GM12878 (cell line): ENCODE data around the gene RAD18. TPM values are rescaled to one million over a fixed set of nuclear protein-coding genes. Genes with fewer than 3 reads are reported as not detected.

ENCODE experiments used
- ATAC-seq: fragments of 200-7000 bp; cut with Tn5 transposase; 3 replicates; pipeline ENCODE4 v1.9.1; 2020; ENCODE audit warnings: mild to moderate bottlenecking, moderate library complexity
- BruUV-seq: library from RNA; stranded (reverse); fragments of 400-500 nt; replicated peaks from 2 replicates; lab custom pipeline; 2021; lab: Mats Ljungman, UMichigan
- CTCF ChIA-PET: fragments of 300-600 bp; sonication (Branson Sonifier 250); formaldehyde crosslinking; extraction: SDS; loops from one replicate; lab custom pipeline; 2021; ENCODE audit warnings: inconsistent platforms; lab: Yijun Ruan, JAX
- POLR2A ChIA-PET: fragments of 350-600 bp; formaldehyde crosslinking; extraction: SDS; loops from one replicate; lab custom pipeline; 2021; ENCODE audit warnings: inconsistent platforms; lab: Charles Lee
- RAD21 ChIA-PET: fragments of 300-600 bp; sonication (Branson Sonifier 250); formaldehyde crosslinking; loops from one replicate; lab custom pipeline; 2023; ENCODE audit warnings: antibody characterized with exemption; ENCODE audit not compliant: unreplicated experiment; lab: Charles Lee
- SMC1A ChIA-PET: fragments of 300-600 bp; sonication (Branson Sonifier 250); formaldehyde crosslinking; loops from one replicate; lab custom pipeline; 2023; ENCODE audit not compliant: unreplicated experiment, uncharacterized antibody; lab: Charles Lee
- DNase-seq: peaks from one replicate; pipeline ENCODE4 v3.0.0-alpha.2; 2011; ENCODE audit warnings: low read depth, low spot score
- FAIRE-seq: peaks from 3 replicates; lab custom pipeline; 2011; peaks lifted over from hg19 to GRCh38; lab: Jason Lieb, UNC
- H2AFZ ChIP-seq: 2 replicates; pipeline ENCODE4 v1.6.0; 2011; ENCODE audit warnings: low read depth, low read length, control low read depth; ENCODE audit not compliant: control insufficient read depth
- H3K27ac ChIP-seq: 2 replicates; pipeline ENCODE4 v1.5.1; 2011; ENCODE audit warnings: control low read depth; ENCODE audit not compliant: control insufficient read depth, insufficient read depth
- H3K27me3 ChIP-seq, 2 experiments: replicated peaks in 1 of 2; 2 replicates each; pipeline versions ENCODE4 v1.6.0 to v1.6.1; 2011; ENCODE audit warnings: low read length in 1 of 2; ENCODE audit not compliant: control insufficient read depth in 2 of 2, insufficient read depth in 2 of 2
- H3K36me3 ChIP-seq, 2 experiments: 2 replicates each; pipeline ENCODE4 v1.5.1; 2011; ENCODE audit warnings: low read length in 1 of 2; ENCODE audit not compliant: control insufficient read depth in 2 of 2, insufficient read depth in 2 of 2
- H3K4me1 ChIP-seq: 2 replicates; pipeline ENCODE4 v1.6.1; 2011; ENCODE audit warnings: mild to moderate bottlenecking, low read length, moderate library complexity, mixed read lengths; ENCODE audit not compliant: control insufficient read depth, insufficient read depth
- H3K4me2 ChIP-seq: 2 replicates; pipeline ENCODE4 v1.6.0; 2011; ENCODE audit warnings: control low read depth; ENCODE audit not compliant: control insufficient read depth, insufficient read depth
- H3K4me3 ChIP-seq: fragments of 200-600 bp; sonication (generic); 2 replicates; pipeline ENCODE4 v1.5.1; 2016
- H3K79me2 ChIP-seq: 2 replicates; pipeline ENCODE4 v1.6.0; 2011; ENCODE audit warnings: low read length; ENCODE audit not compliant: control insufficient read depth, insufficient read depth
- H3K9ac ChIP-seq: 2 replicates; pipeline ENCODE4 v1.8.0; 2011; ENCODE audit warnings: low read length, control low read depth, mixed read lengths; ENCODE audit not compliant: control insufficient read depth, insufficient read depth
- H3K9me3 ChIP-seq: replicated peaks from 3 replicates; pipeline ENCODE4 v1.5.1; 2011; ENCODE audit warnings: mild to moderate bottlenecking, low read length; ENCODE audit not compliant: control insufficient read depth, insufficient read depth
- H4K20me1 ChIP-seq: 2 replicates; pipeline ENCODE4 v1.6.0; 2011; ENCODE audit not compliant: control insufficient read depth, insufficient read depth
- BMI1 ChIP-seq: fragments of 450-650 bp; IDR thresholded peaks from 2 replicates; pipeline ENCODE4 v1.6.1; 2016; ENCODE audit warnings: mild to moderate bottlenecking, moderate library complexity, borderline replicate concordance
- CEBPB ChIP-seq, 2 experiments: fragments of 150-350 bp in 1 of 2; IDR thresholded peaks; 2 replicates each; pipeline ENCODE4 v1.6.1; 2012 to 2014; ENCODE audit warnings: low read depth in 2 of 2, low read length in 2 of 2, borderline replicate concordance in 1 of 2, inconsistent platforms in 1 of 2
- ETV6 ChIP-seq, 2 experiments: fragments of 450-650 bp in 1 of 2; IDR thresholded peaks in 1 of 2; conservative IDR thresholded peaks in 1 of 2; 2 replicates each; pipeline ENCODE4 v1.6.1; 2014; ENCODE audit warnings: antibody characterized with exemption in 1 of 2, borderline replicate concordance in 1 of 2, low read depth in 1 of 2, mild to moderate bottlenecking in 1 of 2, moderate library complexity in 1 of 2
- MEF2A ChIP-seq: IDR thresholded peaks from 2 replicates; pipeline ENCODE4 v1.6.1; 2011; ENCODE audit warnings: low read depth, mild to moderate bottlenecking, low read length, moderate library complexity; ENCODE audit not compliant: insufficient read depth
- NR2C1 ChIP-seq: fragments of 450-650 bp; IDR thresholded peaks from 2 replicates; pipeline ENCODE4 v1.6.1; 2017; ENCODE audit warnings: antibody characterized with exemption, mild to moderate bottlenecking, moderate library complexity
- POU2F2 ChIP-seq: IDR thresholded peaks from 3 replicates; pipeline ENCODE4 v1.6.1; 2011; ENCODE audit warnings: low read depth, mild to moderate bottlenecking, low read length, borderline replicate concordance
- RAD51 ChIP-seq: fragments of 450-650 bp; IDR thresholded peaks from 2 replicates; pipeline ENCODE4 v1.6.1; 2016; ENCODE audit warnings: moderate library complexity, mild to moderate bottlenecking, inconsistent platforms
- ZBED1 ChIP-seq: IDR thresholded peaks from 2 replicates; pipeline ENCODE4 v1.6.1; 2016; ENCODE audit warnings: borderline replicate concordance
- ZSCAN29 ChIP-seq: fragments of 450-650 bp; IDR thresholded peaks from 2 replicates; pipeline ENCODE4 v1.6.1; 2017; ENCODE audit warnings: mild to moderate bottlenecking, moderate library complexity
- WGBS: methylation state at CpG from one replicate; pipeline ENCODE4 v1.1.6; 2016; ENCODE audit warnings: low lambda C conversion rate; ENCODE audit not compliant: insufficient replicate concordance, insufficient coverage; ENCODE audit errors: missing lambda C conversion rate; 5-methylcytosine and 5-hydroxymethylcytosine counted together
- in situ Hi-C: fragments of 300-500 bp; cut with MboI; formaldehyde crosslinking; loops from 9 replicates; pipeline ENCODE4 v1.14.3; 2018; ENCODE audit warnings: mixed read lengths
- intact Hi-C: fragments of 100-400 bp; cut with micrococcal nuclease; formaldehyde crosslinking; loops from one replicate; pipeline ENCODE4 v1.14.2; 2022; ENCODE audit not compliant: unreplicated experiment
- polyA plus RNA-seq, 11 experiments: library from polyadenylated mRNA; depleted of rRNA in 4 of 11; unstranded in 6 of 11; stranded (reverse) in 5 of 11; fragments of >200 nt; fragmentation: Nextera tagmentation in 4 of 11; fragmentation: Illumina TruSeq in 1 of 11; extraction: Ambion mirVana in 4 of 11; extraction: Trizol in 1 of 11; gene quantifications; 1 replicate in 1 of 11; 2 replicates in 10 of 11; pipeline versions ENCODE4 v1.2.1 to v1.2.3, GENCODE V29; 2011 to 2016; ENCODE audit warnings: inconsistent platforms in 2 of 11, missing spikeins in 2 of 11, low read depth in 1 of 11
- total RNA-seq, 4 experiments: library from RNA; depleted of rRNA in 3 of 4; stranded (reverse); fragments of >200 nt in 3 of 4; fragmentation: Illumina TruSeq in 1 of 4; extraction: Trizol in 1 of 4; gene quantifications; 2 replicates each; pipeline versions ENCODE4 v1.2.1 to v1.2.3, GENCODE V29; 2013 to 2021
- TF ChIP-seq, protein P1 (sequence below): fragments of 450-650 bp; IDR thresholded peaks from 2 replicates; pipeline ENCODE4 v1.6.1; 2016; ENCODE audit warnings: mild to moderate bottlenecking
- TF ChIP-seq, protein P2 (sequence below): IDR thresholded peaks from 2 replicates; pipeline ENCODE4 v1.6.1; 2012; ENCODE audit warnings: low read length, inconsistent platforms
- TF ChIP-seq, protein P3 (sequence below): IDR thresholded peaks from 2 replicates; pipeline ENCODE4 v1.6.1; 2011; ENCODE audit warnings: low read depth, low read length, improper control_type of control experiment, borderline replicate concordance
- TF ChIP-seq, protein P4 (sequence below): fragments of 150-350 bp; IDR thresholded peaks from 2 replicates; pipeline ENCODE4 v1.6.1; 2014; ENCODE audit warnings: mild to moderate bottlenecking, low read depth, low read length

The RAD18 gene
- total and polyA plus RNA-seq, 10 of the 15 experiments (the other 5 are each of a cell fraction or from before 2014, with no cell fraction given), result 8.7 to 38.6 (median 19.2) TPM

DNA sequence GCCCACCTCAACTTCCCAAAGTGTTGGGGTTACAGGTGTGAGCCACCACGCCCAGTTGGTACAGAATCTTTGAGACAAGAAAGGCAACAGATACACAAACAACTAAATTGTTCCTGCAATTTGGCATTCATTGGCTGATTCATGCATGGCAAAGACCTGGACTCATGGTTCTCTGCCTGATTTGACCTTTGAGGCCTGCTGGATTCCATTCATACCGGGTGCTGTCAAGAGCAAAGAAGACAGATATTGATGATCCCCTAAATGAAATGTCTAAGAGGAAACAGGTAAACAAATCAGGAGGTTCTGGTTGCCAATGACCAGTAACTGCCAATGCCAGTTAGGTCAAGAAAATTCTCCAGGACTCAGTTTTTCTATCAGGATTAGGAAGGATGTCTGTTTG lies 43.9 kb upstream of the RAD18 start:
- SMC1A ChIA-PET, result no interaction called here
- BruUV-seq, result no TSS peak
- H3K27ac ChIP-seq, result no peak overlapping the region

DNA sequence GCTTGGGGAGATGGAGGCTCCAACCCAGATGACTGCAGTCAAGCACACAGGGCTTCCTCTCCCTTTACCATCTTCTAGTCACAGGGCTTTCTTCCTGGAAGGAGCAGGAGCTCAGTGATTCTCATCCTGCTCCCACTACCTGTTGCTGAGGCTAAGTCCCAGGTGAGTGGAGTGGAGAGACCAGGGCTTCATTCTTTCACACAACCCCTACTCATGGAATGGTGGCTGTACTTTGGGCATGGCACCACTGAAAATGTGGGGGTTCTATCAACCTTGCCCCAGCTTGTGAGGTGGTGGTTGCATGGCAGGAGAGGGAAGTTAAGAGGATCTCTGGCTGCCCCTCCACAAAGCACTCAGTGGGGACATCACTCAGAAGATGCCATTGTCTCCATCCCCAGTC lies 36.8 kb upstream of the RAD18 start:
- POLR2A ChIA-PET, result no interaction called here
- CTCF ChIA-PET, result interaction anchor here (1.6 kb wide), 1 partner anchor 12 kb away, joined by 4 read pairs; no protein-coding TSS in a partner anchor
- Histone ChIP-seq H3K4me1 (no peaks in the 10 kb centered on the region), H3K9ac (no peak overlapping the region), H3K4me2 (no peak overlapping the region), H3K27ac (no peak overlapping the region), H3K27me3 (no peaks in the 10 kb centered on the region; a peak in 1 of 4 replicates), H4K20me1 (no peaks in the 10 kb centered on the region), H3K9me3 (no peaks in the 10 kb centered on the region), H3K79me2 (no peaks in the 10 kb centered on the region), H3K4me3 (no peak overlapping the region), H3K36me3 (no peaks in the 10 kb centered on the region), H2AFZ (no peak overlapping the region)
- FAIRE-seq (no peak), DNase-seq (no peak), ATAC-seq (no peak)
- SMC1A ChIA-PET, result no interaction called here
- intact Hi-C loops (no loop called here), in situ Hi-C loops (no loop called here)
- BruUV-seq, result no TSS peak
- RAD21 ChIA-PET, result no interaction called here
- no peak for TF ChIP-seq MEF2A
- TF ChIP-seq, protein P1, sequence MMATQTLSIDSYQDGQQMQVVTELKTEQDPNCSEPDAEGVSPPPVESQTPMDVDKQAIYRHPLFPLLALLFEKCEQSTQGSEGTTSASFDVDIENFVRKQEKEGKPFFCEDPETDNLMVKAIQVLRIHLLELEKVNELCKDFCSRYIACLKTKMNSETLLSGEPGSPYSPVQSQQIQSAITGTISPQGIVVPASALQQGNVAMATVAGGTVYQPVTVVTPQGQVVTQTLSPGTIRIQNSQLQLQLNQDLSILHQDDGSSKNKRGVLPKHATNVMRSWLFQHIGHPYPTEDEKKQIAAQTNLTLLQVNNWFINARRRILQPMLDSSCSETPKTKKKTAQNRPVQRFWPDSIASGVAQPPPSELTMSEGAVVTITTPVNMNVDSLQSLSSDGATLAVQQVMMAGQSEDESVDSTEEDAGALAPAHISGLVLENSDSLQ, result no peak
- no peak for TF ChIP-seq BMI1
- no peak for TF ChIP-seq RAD51
- no peak for TF ChIP-seq ZSCAN29
- no peak for TF ChIP-seq NR2C1
- TF ChIP-seq, protein P2, sequence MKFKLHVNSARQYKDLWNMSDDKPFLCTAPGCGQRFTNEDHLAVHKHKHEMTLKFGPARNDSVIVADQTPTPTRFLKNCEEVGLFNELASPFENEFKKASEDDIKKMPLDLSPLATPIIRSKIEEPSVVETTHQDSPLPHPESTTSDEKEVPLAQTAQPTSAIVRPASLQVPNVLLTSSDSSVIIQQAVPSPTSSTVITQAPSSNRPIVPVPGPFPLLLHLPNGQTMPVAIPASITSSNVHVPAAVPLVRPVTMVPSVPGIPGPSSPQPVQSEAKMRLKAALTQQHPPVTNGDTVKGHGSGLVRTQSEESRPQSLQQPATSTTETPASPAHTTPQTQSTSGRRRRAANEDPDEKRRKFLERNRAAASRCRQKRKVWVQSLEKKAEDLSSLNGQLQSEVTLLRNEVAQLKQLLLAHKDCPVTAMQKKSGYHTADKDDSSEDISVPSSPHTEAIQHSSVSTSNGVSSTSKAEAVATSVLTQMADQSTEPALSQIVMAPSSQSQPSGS, result no peak
- TF ChIP-seq POU2F2, result no peak
- TF ChIP-seq CEBPB (IDR thresholded peaks at IDR 0.05; ENCODE audit: borderline replicate concordance in 1 of 2, low read depth in 2 of 2, low read length in 2 of 2), result no peak
- TF ChIP-seq, protein P3, sequence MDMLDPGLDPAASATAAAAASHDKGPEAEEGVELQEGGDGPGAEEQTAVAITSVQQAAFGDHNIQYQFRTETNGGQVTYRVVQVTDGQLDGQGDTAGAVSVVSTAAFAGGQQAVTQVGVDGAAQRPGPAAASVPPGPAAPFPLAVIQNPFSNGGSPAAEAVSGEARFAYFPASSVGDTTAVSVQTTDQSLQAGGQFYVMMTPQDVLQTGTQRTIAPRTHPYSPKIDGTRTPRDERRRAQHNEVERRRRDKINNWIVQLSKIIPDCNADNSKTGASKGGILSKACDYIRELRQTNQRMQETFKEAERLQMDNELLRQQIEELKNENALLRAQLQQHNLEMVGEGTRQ, result no peak
- no peak for TF ChIP-seq ETV6 (conservative IDR thresholded peaks at IDR 0.05 in 1 of 2, IDR thresholded peaks at IDR 0.05 in 1 of 2; ENCODE audit: borderline replicate concordance in 1 of 2, low read depth in 1 of 2)

More for the DNA sequence above, 43.9 kb upstream of the RAD18 start:
- no peak for DNase-seq
- FAIRE-seq, result no peak
- Histone ChIP-seq H4K20me1 (no peaks in the 10 kb centered on the region), H3K9ac (no peak overlapping the region), H3K27me3 (0 out of 4 replicates have a peak, but pooled peaks cover 0 to 2% of the 10 kb centered on the region in 2 experiments), H3K4me1 (no peaks in the 10 kb centered on the region), H2AFZ (no peak overlapping the region), H3K9me3 (no peaks in the 10 kb centered on the region), H3K4me3 (no peak overlapping the region), H3K79me2 (no peaks in the 10 kb centered on the region), H3K4me2 (no peak overlapping the region), H3K36me3 (no peaks in the 10 kb centered on the region)
- RAD21 ChIA-PET, result no interaction called here
- 6% methylated on average over 2 of the region's 2 CpGs for WGBS
- in situ Hi-C loops, result no loop called here
- POLR2A ChIA-PET, result no interaction called here
- CTCF ChIA-PET, result no interaction called here
- ATAC-seq, result no peak
- intact Hi-C loops, result no loop called here
- TF ChIP-seq, protein P4, sequence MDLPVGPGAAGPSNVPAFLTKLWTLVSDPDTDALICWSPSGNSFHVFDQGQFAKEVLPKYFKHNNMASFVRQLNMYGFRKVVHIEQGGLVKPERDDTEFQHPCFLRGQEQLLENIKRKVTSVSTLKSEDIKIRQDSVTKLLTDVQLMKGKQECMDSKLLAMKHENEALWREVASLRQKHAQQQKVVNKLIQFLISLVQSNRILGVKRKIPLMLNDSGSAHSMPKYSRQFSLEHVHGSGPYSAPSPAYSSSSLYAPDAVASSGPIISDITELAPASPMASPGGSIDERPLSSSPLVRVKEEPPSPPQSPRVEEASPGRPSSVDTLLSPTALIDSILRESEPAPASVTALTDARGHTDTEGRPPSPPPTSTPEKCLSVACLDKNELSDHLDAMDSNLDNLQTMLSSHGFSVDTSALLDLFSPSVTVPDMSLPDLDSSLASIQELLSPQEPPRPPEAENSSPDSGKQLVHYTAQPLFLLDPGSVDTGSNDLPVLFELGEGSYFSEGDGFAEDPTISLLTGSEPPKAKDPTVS, result no peak
- TF ChIP-seq ZBED1, result no peak
